Measurements from ENCODE around the gene TMEM198. TPM values are rescaled to one million over a fixed set of nuclear protein-coding genes. Genes with fewer than 3 reads are reported as not detected.

The TMEM198 gene
- total and polyA plus RNA-seq, 2 of the 4 experiments (the other 2 are of a cell fraction): 0.18 to 2.2 TPM

- Histone ChIP-seq H3K79me1 (ENCODE audit: low read depth in 1 of 2, low read length in 2 of 2) (peaks cover 18 to 27% of the 10 kb centered on the region in 2 experiments), H2BK20ac (ENCODE audit: low read depth, low read length) (no peak overlapping the region), H3K27me3 (ENCODE audit: control insufficient read depth, insufficient read depth, low read length) (no peaks in the 10 kb centered on the region; the same call in 1 of the 2 replicates), H3K4me2 (ENCODE audit: low read depth, low read length) (no peak overlapping the region), H4K20me1 (ENCODE audit: insufficient read depth, low read length) (no peaks in the 10 kb centered on the region), H3K18ac (ENCODE audit: low read depth, low read length) (no peak overlapping the region), H3K4me1 (ENCODE audit: control insufficient read depth, insufficient read depth, low read length) (peaks cover 15% of the 10 kb centered on the region), H2BK5ac (ENCODE audit: low read depth, low read length, poor library complexity, severe bottlenecking) (no peak overlapping the region), H3K14ac (replicated peaks; ENCODE audit: low read depth, low read length) (peak overlapping the region; percentile 85; the same call in 1 of the 2 replicates), H3K56ac (ENCODE audit: extremely low read depth, insufficient read depth, low read length) (no peak overlapping the region), H2BK15ac (ENCODE audit: low read depth, low read length) (no peak overlapping the region), H3K9ac (ENCODE audit: low read depth, low read length) (no peak overlapping the region), H3K36me3 (ENCODE audit: control insufficient read depth, insufficient read depth, low read length) (peaks cover 4% of the 10 kb centered on the region; the same call in 1 of the 2 replicates), H2AK9ac (replicated peaks; ENCODE audit: low read depth, low read length, poor library complexity) (peak overlapping the region; percentile 56), H3K4ac (ENCODE audit: low read depth, low read length) (peak overlapping the region; percentile 88; the same call in 1 of the 2 replicates), H4K5ac (ENCODE audit: low read depth, low read length) (peak overlapping the region; percentile 57; the same call in 1 of the 2 replicates), H2BK120ac (ENCODE audit: low read depth, low read length) (no peak overlapping the region), H2AFZ (replicated peaks; ENCODE audit: low read length, poor library complexity) (peak overlapping the region; percentile 98), H3K4me3 (ENCODE audit: insufficient read depth, low read depth, low read length) (no peak overlapping the region), H2AK5ac (ENCODE audit: low read depth, low read length) (peak overlapping the region; percentile 46), H3K9me1 (ENCODE audit: insufficient read depth, low read length) (peaks cover 12% of the 10 kb centered on the region), H4K91ac (ENCODE audit: insufficient read depth, low read depth, low read length) (no peak overlapping the region), H3K27ac (ENCODE audit: insufficient read depth, low read length) (no peak overlapping the region), H3K9me3 (ENCODE audit: control insufficient read depth, insufficient read depth, low read length) (no peaks in the 10 kb centered on the region), H4K8ac (ENCODE audit: low read depth in 2 of 2, low read length in 2 of 2) (peak overlapping the region; percentile 76 to 83; a peak in 2 of 4 replicates), H3K23ac (ENCODE audit: low read depth, low read length) (peak overlapping the region; percentile 16; the same call in 1 of the 2 replicates)
- CTCF ChIA-PET: interaction anchor here (0.9 to 4.1 kb wide), 4 partner anchors 13 to 33 kb away, joined by 3 to 28 read pairs (median 8); no protein-coding TSS in a partner anchor
- dilution Hi-C loops (cut with HindIII; ENCODE audit: low sequenced_read_pairs, unreplicated experiment) (no loop called here), intact Hi-C loops (cut with micrococcal nuclease) (no loop called here), in situ Hi-C loops (cut with MboI; ENCODE audit: low sequenced_read_pairs) (no loop called here)
- DNase-seq (no peak), ATAC-seq (ENCODE audit: low read depth) (no peak)
- no TSS peak for BruUV-seq (replicated peaks)
- 45% methylated on average over 39 of the region's 61 CpGs; no CpG with 5 or more reads in 1 of the 2 experiments for WGBS, 2 experiments (ENCODE audit: extremely low coverage in 2 of 2, insufficient read length in 1 of 2)
- POLR2A ChIA-PET (ENCODE audit: unreplicated experiment): no interaction called here
- TF ChIP-seq MAFK (IDR thresholded peaks at IDR 0.05; ENCODE audit: low read depth, low read length) (no peak), SMC3 (IDR thresholded peaks at IDR 0.05; ENCODE audit: low read depth, low read length) (no peak)
Measured at GRCh38 chr2:219496825-219497494, 46.9 kb upstream of the TMEM198 start.

Measured in IMR-90 (cell line).